Mesendoderm (in vitro differentiated cells): ENCODE data around the gene KCNQ5.

ENCODE experiments used
- DNase-seq: peaks from one replicate; pipeline ENCODE4 v3.0.0; 2013
- H2AK5ac ChIP-seq: 2 replicates; pipeline ENCODE4 v1.6.1; 2013; ENCODE audit warnings: low read length, inconsistent platforms
- H2BK120ac ChIP-seq: 2 replicates; pipeline ENCODE4 v1.6.1; 2013; ENCODE audit warnings: low read depth, mild to moderate bottlenecking, low read length, moderate library complexity, mixed read lengths
- H2BK15ac ChIP-seq: replicated peaks from 2 replicates; pipeline ENCODE4 v1.6.1; 2013; ENCODE audit warnings: low read depth, mild to moderate bottlenecking, moderate library complexity
- H2BK5ac ChIP-seq: 2 replicates; pipeline ENCODE4 v1.6.1; 2013; ENCODE audit warnings: low read length, inconsistent platforms
- H3K18ac ChIP-seq: 2 replicates; pipeline ENCODE4 v1.6.1; 2013; ENCODE audit warnings: mild to moderate bottlenecking, low read length, mixed read lengths
- H3K23ac ChIP-seq: one replicate; pipeline ENCODE4 v1.6.1; 2013; ENCODE audit warnings: low read length
- H3K27ac ChIP-seq: 2 replicates; pipeline ENCODE4 v1.5.1; 2013; ENCODE audit warnings: low read depth, mild to moderate bottlenecking, inconsistent platforms, low read length, moderate library complexity
- H3K27me3 ChIP-seq: 2 replicates; pipeline ENCODE4 v1.6.1; 2013; ENCODE audit warnings: low read length, control low read depth, mild to moderate bottlenecking, inconsistent platforms; ENCODE audit not compliant: insufficient read depth, poor library complexity
- H3K36me3 ChIP-seq: 2 replicates; pipeline ENCODE4 v1.6.1; 2013; ENCODE audit warnings: low read length, inconsistent platforms; ENCODE audit not compliant: control insufficient read depth, insufficient read depth
- H3K4ac ChIP-seq: one replicate; pipeline ENCODE4 v1.6.1; 2013; ENCODE audit warnings: low read depth, mild to moderate bottlenecking, low read length, moderate library complexity
- H3K4me1 ChIP-seq: 2 replicates; pipeline ENCODE4 v1.6.1; 2013; ENCODE audit warnings: low read depth, low read length, inconsistent platforms; ENCODE audit not compliant: control insufficient read depth
- H3K4me2 ChIP-seq: 2 replicates; pipeline ENCODE4 v1.6.1; 2013; ENCODE audit warnings: low read length
- H3K4me3 ChIP-seq: 2 replicates; pipeline ENCODE4 v1.5.1; 2013; ENCODE audit warnings: mild to moderate bottlenecking, low read length
- H3K56ac ChIP-seq: one replicate; pipeline ENCODE4 v1.6.1; 2013; ENCODE audit warnings: low read length
- H3K79me1 ChIP-seq: 2 replicates; pipeline ENCODE4 v1.6.1; 2013; ENCODE audit warnings: low read length, inconsistent platforms
- H3K79me2 ChIP-seq: 2 replicates; pipeline ENCODE4 v1.6.1; 2013; ENCODE audit warnings: mild to moderate bottlenecking, low read length; ENCODE audit not compliant: control insufficient read depth, insufficient read depth
- H3K9ac ChIP-seq: 2 replicates; pipeline ENCODE4 v1.6.1; 2013; ENCODE audit warnings: low read length, inconsistent platforms
- H4K5ac ChIP-seq: one replicate; pipeline ENCODE4 v1.6.1; 2013; ENCODE audit warnings: low read length
- H4K8ac ChIP-seq: one replicate; pipeline ENCODE4 v1.6.1; 2013; ENCODE audit warnings: low read depth, mild to moderate bottlenecking, control low read depth, low read length, moderate library complexity
- WGBS: extraction: QIAGEN DNeasy Blood & Tissue Kit; methylation state at CpG from one replicate; pipeline ENCODE4 v1.1.7; 2013; ENCODE audit warnings: low lambda C conversion rate, missing lambda C conversion rate; ENCODE audit not compliant: insufficient coverage; ENCODE audit errors: extremely low coverage; 5-methylcytosine and 5-hydroxymethylcytosine counted together

KCNQ5 gene

DNA sequence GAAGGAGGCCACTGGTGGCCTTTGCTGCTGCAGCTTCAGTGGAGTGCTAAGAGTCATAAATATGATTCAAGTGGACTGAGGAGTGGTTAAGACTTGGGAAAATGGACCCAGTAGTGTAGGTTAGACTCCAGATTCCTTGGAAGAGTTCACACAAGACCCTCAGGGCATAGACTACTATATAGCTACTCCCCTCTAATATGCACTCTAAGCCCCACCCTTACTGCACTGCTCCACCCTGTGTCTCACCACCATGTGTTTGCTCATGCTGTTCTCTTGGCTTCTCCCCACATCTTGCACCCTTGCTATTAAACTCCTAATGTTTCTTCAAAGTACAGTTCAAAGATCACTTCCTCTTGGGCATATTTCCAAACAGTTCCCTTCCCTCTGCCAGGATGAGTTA lies 5.7 kb downstream of the KCNQ5 start:
- Histone ChIP-seq H3K79me1 (no peaks in the 10 kb centered on the region), H3K4ac (no peak overlapping the region), H2BK15ac (no peak overlapping the region), H3K27me3 (no peaks in the 10 kb centered on the region), H3K23ac (no peak overlapping the region), H4K5ac (no peak overlapping the region), H2BK5ac (no peak overlapping the region), H3K4me1 (no peaks in the 10 kb centered on the region), H2AK5ac (no peak overlapping the region), H4K8ac (no peak overlapping the region), H3K56ac (no peak overlapping the region), H3K79me2 (no peaks in the 10 kb centered on the region), H3K4me2 (no peak overlapping the region), H3K27ac (no peak overlapping the region), H2BK120ac (no peak overlapping the region), H3K9ac (no peak overlapping the region), H3K36me3 (no peaks in the 10 kb centered on the region), H3K4me3 (no peak overlapping the region), H3K18ac (no peak overlapping the region)
- no peak for DNase-seq

DNA sequence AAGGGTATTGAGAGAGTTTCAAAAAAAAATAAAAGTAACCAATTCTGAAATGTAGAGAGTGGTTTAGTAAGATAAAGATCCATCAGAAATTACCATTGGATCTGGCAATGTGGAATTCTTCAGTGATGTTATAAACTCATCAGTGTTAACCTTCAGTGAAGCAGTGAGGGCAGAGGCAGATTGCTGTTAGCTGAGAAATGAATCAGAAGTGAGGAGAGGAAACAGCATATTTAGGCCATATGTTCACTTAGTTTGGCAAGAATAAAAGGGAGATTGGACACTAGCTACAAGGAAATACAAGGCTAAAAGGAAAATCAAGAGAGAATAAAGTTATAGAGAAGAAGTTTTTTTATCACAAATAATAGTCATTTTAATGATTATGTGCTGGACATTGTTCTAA lies 9.6 kb downstream of the KCNQ5 start:
- H3K18ac ChIP-seq: no peak overlapping the region
- no peak overlapping the region for H2BK120ac ChIP-seq
- no peak overlapping the region for H2BK5ac ChIP-seq
- H3K36me3 ChIP-seq: no peaks in the 10 kb centered on the region
- no peaks in the 10 kb centered on the region for H3K79me1 ChIP-seq
- no peaks in the 10 kb centered on the region for H3K4me1 ChIP-seq
- H2AK5ac ChIP-seq: no peak overlapping the region
- H3K27ac ChIP-seq: no peak overlapping the region
- no peak overlapping the region for H3K56ac ChIP-seq
- H2BK15ac ChIP-seq: no peak overlapping the region
- no peak overlapping the region for H4K5ac ChIP-seq
- no peak overlapping the region for H3K4ac ChIP-seq
- H3K4me2 ChIP-seq: no peak overlapping the region
- no peak overlapping the region for H4K8ac ChIP-seq
- no peaks in the 10 kb centered on the region for H3K79me2 ChIP-seq
- H3K27me3 ChIP-seq: no peaks in the 10 kb centered on the region
- H3K23ac ChIP-seq: no peak overlapping the region
- H3K9ac ChIP-seq: no peak overlapping the region
- DNase-seq: no peak
- no peak overlapping the region for H3K4me3 ChIP-seq

DNA sequence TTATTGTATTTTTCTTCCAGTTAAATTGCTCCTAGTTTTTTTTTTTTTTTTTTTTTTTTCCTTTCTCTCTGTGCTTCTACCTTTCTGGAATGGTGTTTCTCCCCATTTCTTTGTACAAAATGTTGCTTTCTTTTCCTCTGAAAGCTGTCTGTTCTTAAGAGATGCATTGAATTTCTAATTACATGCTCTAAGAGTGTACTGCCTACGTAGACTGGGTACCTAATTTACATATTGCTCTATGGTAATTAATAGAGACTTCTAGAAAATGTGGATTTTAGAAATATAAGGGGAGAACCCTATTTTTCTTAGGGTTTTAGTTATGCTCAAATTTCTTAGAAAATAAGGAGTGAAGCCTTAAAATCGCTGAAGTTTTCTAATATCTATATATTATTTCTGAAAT lies 13.8 kb downstream of the KCNQ5 start:
- no CpG with 5 or more reads among the region's 2 CpGs for WGBS
- Histone ChIP-seq H3K79me2 (no peaks in the 10 kb centered on the region), H3K18ac (no peak overlapping the region), H3K27ac (no peak overlapping the region), H3K4ac (no peak overlapping the region), H4K5ac (no peak overlapping the region), H3K56ac (no peak overlapping the region), H2BK120ac (no peak overlapping the region), H2BK15ac (no peak overlapping the region), H3K79me1 (no peaks in the 10 kb centered on the region), H3K4me1 (no peaks in the 10 kb centered on the region), H3K9ac (no peak overlapping the region), H3K36me3 (no peaks in the 10 kb centered on the region), H3K23ac (no peak overlapping the region), H2BK5ac (no peak overlapping the region), H3K4me3 (no peak overlapping the region), H2AK5ac (no peak overlapping the region), H4K8ac (no peak overlapping the region), H3K4me2 (no peak overlapping the region), H3K27me3 (no peaks in the 10 kb centered on the region)
- DNase-seq: no peak

DNA sequence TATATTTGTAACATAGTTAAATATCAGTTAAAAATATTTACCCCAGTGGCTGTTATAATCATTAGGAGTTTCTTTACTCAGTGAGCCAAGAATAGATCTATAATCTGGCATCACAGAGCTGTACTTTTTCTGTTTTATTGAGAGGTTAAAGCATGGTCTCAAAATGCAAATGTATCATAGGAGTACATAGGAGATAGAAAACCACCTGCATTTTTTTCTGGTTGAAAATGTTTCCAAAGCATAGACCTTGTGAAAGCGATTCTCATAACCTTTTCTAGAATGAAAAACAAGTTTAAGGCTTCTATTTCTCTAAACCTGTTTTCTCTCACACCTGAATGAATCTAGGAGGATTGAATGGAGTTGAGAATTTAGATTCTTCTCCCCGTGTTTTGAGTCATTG lies 14.4 kb downstream of the KCNQ5 start:
- Histone ChIP-seq H3K23ac (no peak overlapping the region), H3K27me3 (no peaks in the 10 kb centered on the region), H3K27ac (no peak overlapping the region), H3K4me1 (no peaks in the 10 kb centered on the region), H3K4me2 (no peak overlapping the region), H3K9ac (no peak overlapping the region), H3K18ac (no peak overlapping the region), H3K56ac (no peak overlapping the region), H4K5ac (no peak overlapping the region), H2BK5ac (no peak overlapping the region), H3K4me3 (no peak overlapping the region), H3K79me2 (no peaks in the 10 kb centered on the region), H2BK15ac (no peak overlapping the region), H2AK5ac (no peak overlapping the region), H3K36me3 (no peaks in the 10 kb centered on the region), H3K79me1 (no peaks in the 10 kb centered on the region), H2BK120ac (no peak overlapping the region), H3K4ac (no peak overlapping the region), H4K8ac (no peak overlapping the region)
- WGBS: no CpG with 5 or more reads among the region's 2 CpGs
- no peak for DNase-seq

DNA sequence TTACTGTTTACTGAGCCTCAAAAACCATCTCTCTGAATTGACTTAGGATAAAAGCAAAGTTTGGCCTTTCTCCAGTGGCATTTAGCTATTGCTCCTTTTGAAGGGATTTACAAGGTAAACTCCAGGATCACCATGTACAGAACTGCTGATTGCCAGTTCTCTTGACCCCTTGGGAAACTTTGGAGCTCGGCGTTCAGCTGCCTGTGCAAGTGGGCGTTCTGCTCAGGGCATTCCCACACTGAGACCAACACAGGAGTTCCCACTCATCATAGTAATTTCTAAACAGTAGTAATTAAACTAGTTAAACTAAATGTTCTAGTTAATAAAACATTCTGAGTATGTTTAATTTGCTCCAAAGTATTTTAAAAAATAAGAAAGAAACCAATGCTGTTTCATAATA lies 14.9 kb downstream of the KCNQ5 start:
- no peak overlapping the region for H4K5ac ChIP-seq
- no peak overlapping the region for H2AK5ac ChIP-seq
- no peak overlapping the region for H3K18ac ChIP-seq
- no peaks in the 10 kb centered on the region for H3K36me3 ChIP-seq
- H3K27me3 ChIP-seq: no peaks in the 10 kb centered on the region
- no peak overlapping the region for H3K56ac ChIP-seq
- H3K4me2 ChIP-seq: no peak overlapping the region
- no peaks in the 10 kb centered on the region for H3K79me2 ChIP-seq
- H3K4me1 ChIP-seq: no peaks in the 10 kb centered on the region
- no peak overlapping the region for H3K27ac ChIP-seq
- H4K8ac ChIP-seq: no peak overlapping the region
- no CpG with 5 or more reads among the region's 3 CpGs for WGBS
- no peak overlapping the region for H3K9ac ChIP-seq
- no peak overlapping the region for H3K23ac ChIP-seq
- no peak overlapping the region for H2BK5ac ChIP-seq
- no peak overlapping the region for H2BK120ac ChIP-seq
- H3K4me3 ChIP-seq: no peak overlapping the region
- no peak for DNase-seq
- no peaks in the 10 kb centered on the region for H3K79me1 ChIP-seq
- H3K4ac ChIP-seq: no peak overlapping the region
- no peak overlapping the region for H2BK15ac ChIP-seq

DNA sequence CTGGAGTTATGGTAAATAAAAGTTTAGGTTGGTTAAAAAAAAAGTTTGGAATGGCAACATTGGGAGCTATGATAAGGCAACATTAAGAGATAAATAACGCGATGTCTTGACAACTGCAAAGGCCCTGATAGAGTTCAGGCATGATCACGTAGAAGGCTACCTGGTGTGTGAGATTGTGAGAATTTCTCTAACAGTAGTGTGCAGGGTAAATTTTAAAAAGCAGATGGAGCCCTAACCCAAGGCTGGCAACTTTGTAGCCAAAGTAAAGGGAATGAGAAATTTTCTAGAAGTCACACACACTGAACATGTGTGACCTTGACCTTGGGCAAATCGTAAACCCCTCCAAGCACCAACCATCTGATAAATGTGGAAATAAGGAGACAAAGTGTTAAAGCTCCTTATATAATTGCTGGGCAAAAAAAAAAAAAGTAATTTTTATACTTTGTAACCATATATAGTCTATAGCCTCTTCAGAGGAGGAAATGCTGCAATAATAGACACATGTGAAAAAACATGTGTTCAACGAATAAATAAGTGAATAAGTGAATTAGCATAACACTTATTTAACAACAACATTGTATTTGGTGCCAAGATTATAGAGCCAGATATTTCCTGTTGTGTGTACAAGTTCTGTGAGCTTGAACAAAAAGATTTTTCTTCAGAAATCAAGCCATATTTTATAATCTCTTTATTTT lies 18.2 kb downstream of the KCNQ5 start:
- Histone ChIP-seq H3K4me3 (no peak overlapping the region), H3K23ac (no peak overlapping the region), H2BK5ac (no peak overlapping the region), H2BK120ac (no peak overlapping the region), H3K27ac (no peak overlapping the region), H3K56ac (no peak overlapping the region), H3K27me3 (no peaks in the 10 kb centered on the region), H3K4me2 (no peak overlapping the region), H3K79me1 (no peaks in the 10 kb centered on the region), H3K9ac (no peak overlapping the region), H2AK5ac (no peak overlapping the region), H3K4ac (no peak overlapping the region), H3K4me1 (no peaks in the 10 kb centered on the region), H4K8ac (no peak overlapping the region), H2BK15ac (no peak overlapping the region), H3K18ac (no peak overlapping the region), H3K79me2 (no peaks in the 10 kb centered on the region), H3K36me3 (no peaks in the 10 kb centered on the region), H4K5ac (no peak overlapping the region)
- no CpG with 5 or more reads among the region's 5 CpGs for WGBS
- DNase-seq: peak; percentile 77
